NCI-H1092 (cell line): Measurements from ENCODE around the gene MAD1L1.
"Not testable (repeated sequence)": the region's sequence is repeated elsewhere in the genome, so short reads cannot be mapped to it uniquely, and the experiment has no call there.

Experiments used
- DNase-seq: peaks from one replicate; lab custom pipeline; 2025; lab: John Stamatoyannopoulos, UW

Gene MAD1L1

GRCh38 chr7:1985936-1986335, 246.8 kb downstream of the MAD1L1 start:
- DNase-seq = no peak

GRCh38 chr7:1985042-1985441, 247.7 kb downstream of the MAD1L1 start:
- no peak for DNase-seq

- DNase-seq = no peak
Observed at GRCh38 chr7:1981878-1982230, 250.9 kb downstream of the MAD1L1 start.

GRCh38 chr7:1981201-1981877, 251.4 kb downstream of the MAD1L1 start:
- DNase-seq = no peak

GRCh38 chr7:1979591-1980560, 252.9 kb downstream of the MAD1L1 start:
- DNase-seq = no peak

- no peak for DNase-seq
Observed at GRCh38 chr7:1978656-1979590, 253.8 kb downstream of the MAD1L1 start.

- DNase-seq = no peak
Observed at GRCh38 chr7:1977876-1978441, 254.8 kb downstream of the MAD1L1 start.

GRCh38 chr7:1977059-1977875, 255.5 kb downstream of the MAD1L1 start:
- DNase-seq = no peak

GRCh38 chr7:1976521-1976920, 256.2 kb downstream of the MAD1L1 start:
- DNase-seq = not testable (repeated sequence)

- no peak for DNase-seq
Observed at GRCh38 chr7:1975581-1975980, 257.2 kb downstream of the MAD1L1 start.

- DNase-seq = no peak
Observed at GRCh38 chr7:1975179-1975578, 257.6 kb downstream of the MAD1L1 start.

GRCh38 chr7:1974290-1975101, 258.2 kb downstream of the MAD1L1 start:
- DNase-seq = peak; percentile 18

GRCh38 chr7:1973321-1974251, 259.2 kb downstream of the MAD1L1 start:
- DNase-seq = no peak

GRCh38 chr7:1972744-1973143, 260.0 kb downstream of the MAD1L1 start:
- DNase-seq = no peak

GRCh38 chr7:1971946-1972654, 260.6 kb downstream of the MAD1L1 start:
- DNase-seq = no peak

- no peak for DNase-seq
Observed at GRCh38 chr7:1970895-1971294, 261.9 kb downstream of the MAD1L1 start.

- not testable (repeated sequence) for DNase-seq
Observed at GRCh38 chr7:1970285-1970660, 262.5 kb downstream of the MAD1L1 start.
